Measurements from ENCODE around the gene DDB1. TPM values are rescaled to one million over a fixed set of nuclear protein-coding genes. Genes with fewer than 3 reads are reported as not detected.

DDB1 gene
- total and polyA plus RNA-seq, 2 of the 4 experiments (the other 2 are of a cell fraction): 221 to 412 TPM

- Histone ChIP-seq H3K9ac (ENCODE audit: low read depth, low read length) (no peak overlapping the region), H2BK15ac (ENCODE audit: low read depth, low read length) (no peak overlapping the region), H2AK5ac (ENCODE audit: low read depth, low read length) (no peak overlapping the region), H3K9me3 (ENCODE audit: control insufficient read depth, insufficient read depth, low read length) (no peaks in the 10 kb centered on the region), H2AK9ac (replicated peaks; ENCODE audit: low read depth, low read length, poor library complexity) (no peak overlapping the region), H3K4me3 (ENCODE audit: insufficient read depth, low read depth, low read length) (no peak overlapping the region), H3K4me2 (ENCODE audit: low read depth, low read length) (no peak overlapping the region), H3K9me1 (ENCODE audit: insufficient read depth, low read length) (peaks cover 9% of the 10 kb centered on the region), H3K23ac (ENCODE audit: low read depth, low read length) (no peak overlapping the region), H4K8ac (ENCODE audit: low read depth in 2 of 2, low read length in 2 of 2) (no peak overlapping the region), H3K14ac (replicated peaks; ENCODE audit: low read depth, low read length) (no peak overlapping the region), H3K56ac (ENCODE audit: extremely low read depth, insufficient read depth, low read length) (no peak overlapping the region), H3K27ac (ENCODE audit: insufficient read depth, low read length) (no peak overlapping the region), H3K4ac (ENCODE audit: low read depth, low read length) (no peak overlapping the region), H2BK5ac (ENCODE audit: low read depth, low read length, poor library complexity, severe bottlenecking) (no peak overlapping the region), H3K36me3 (ENCODE audit: control insufficient read depth, insufficient read depth, low read length) (peaks cover 24% of the 10 kb centered on the region), H4K20me1 (ENCODE audit: insufficient read depth, low read length) (no peaks in the 10 kb centered on the region), H2BK20ac (ENCODE audit: low read depth, low read length) (no peak overlapping the region), H3K79me1 (ENCODE audit: low read depth in 1 of 2, low read length in 2 of 2) (peaks cover 20 to 34% of the 10 kb centered on the region in 2 experiments), H2AFZ (replicated peaks; ENCODE audit: low read length, poor library complexity) (no peak overlapping the region), H3K18ac (ENCODE audit: low read depth, low read length) (no peak overlapping the region), H4K5ac (ENCODE audit: low read depth, low read length) (no peak overlapping the region), H3K27me3 (ENCODE audit: control insufficient read depth, insufficient read depth, low read length) (no peaks in the 10 kb centered on the region), H4K91ac (ENCODE audit: insufficient read depth, low read depth, low read length) (no peak overlapping the region), H3K4me1 (ENCODE audit: control insufficient read depth, insufficient read depth, low read length) (peaks cover 2% of the 10 kb centered on the region; the same call in 1 of the 2 replicates), H2BK120ac (ENCODE audit: low read depth, low read length) (no peak overlapping the region)
- BruUV-seq (replicated peaks): no TSS peak
- POLR2A ChIA-PET (ENCODE audit: unreplicated experiment): no interaction called here
- no peak for DNase-seq
- no peak for TF ChIP-seq RCOR1 (IDR thresholded peaks at IDR 0.05; ENCODE audit: insufficient replicate concordance, low read length)
- TF ChIP-seq CHD1 (IDR thresholded peaks at IDR 0.05; ENCODE audit: low read depth, low read length): no peak
- TF ChIP-seq POLR2A (IDR thresholded peaks at IDR 0.05; ENCODE audit: low read depth, low read length): no peak
- TF ChIP-seq SMC3 (IDR thresholded peaks at IDR 0.05; ENCODE audit: low read depth, low read length): no peak
- TF ChIP-seq FOS (IDR thresholded peaks at IDR 0.05; ENCODE audit: low read depth, low read length): no peak
- no peak for TF ChIP-seq RAD21 (IDR thresholded peaks at IDR 0.05; ENCODE audit: low read length)
- TF ChIP-seq MAZ (IDR thresholded peaks at IDR 0.05; ENCODE audit: borderline replicate concordance, low read depth, low read length): no peak
- no peak for TF ChIP-seq MAFK (IDR thresholded peaks at IDR 0.05; ENCODE audit: low read depth, low read length)
- TF ChIP-seq USF2 (IDR thresholded peaks at IDR 0.05; ENCODE audit: low read depth, low read length): no peak
- TF ChIP-seq BHLHE40 (IDR thresholded peaks at IDR 0.05; ENCODE audit: low read depth, low read length): no peak
- TF ChIP-seq, protein P1, sequence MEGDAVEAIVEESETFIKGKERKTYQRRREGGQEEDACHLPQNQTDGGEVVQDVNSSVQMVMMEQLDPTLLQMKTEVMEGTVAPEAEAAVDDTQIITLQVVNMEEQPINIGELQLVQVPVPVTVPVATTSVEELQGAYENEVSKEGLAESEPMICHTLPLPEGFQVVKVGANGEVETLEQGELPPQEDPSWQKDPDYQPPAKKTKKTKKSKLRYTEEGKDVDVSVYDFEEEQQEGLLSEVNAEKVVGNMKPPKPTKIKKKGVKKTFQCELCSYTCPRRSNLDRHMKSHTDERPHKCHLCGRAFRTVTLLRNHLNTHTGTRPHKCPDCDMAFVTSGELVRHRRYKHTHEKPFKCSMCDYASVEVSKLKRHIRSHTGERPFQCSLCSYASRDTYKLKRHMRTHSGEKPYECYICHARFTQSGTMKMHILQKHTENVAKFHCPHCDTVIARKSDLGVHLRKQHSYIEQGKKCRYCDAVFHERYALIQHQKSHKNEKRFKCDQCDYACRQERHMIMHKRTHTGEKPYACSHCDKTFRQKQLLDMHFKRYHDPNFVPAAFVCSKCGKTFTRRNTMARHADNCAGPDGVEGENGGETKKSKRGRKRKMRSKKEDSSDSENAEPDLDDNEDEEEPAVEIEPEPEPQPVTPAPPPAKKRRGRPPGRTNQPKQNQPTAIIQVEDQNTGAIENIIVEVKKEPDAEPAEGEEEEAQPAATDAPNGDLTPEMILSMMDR (conservative IDR thresholded peaks at IDR 0.05; ENCODE audit: low read depth, low read length): no peak
- no peak for TF ChIP-seq RFX5 (IDR thresholded peaks at IDR 0.05; ENCODE audit: low read depth, low read length)
- TF ChIP-seq, protein P2, sequence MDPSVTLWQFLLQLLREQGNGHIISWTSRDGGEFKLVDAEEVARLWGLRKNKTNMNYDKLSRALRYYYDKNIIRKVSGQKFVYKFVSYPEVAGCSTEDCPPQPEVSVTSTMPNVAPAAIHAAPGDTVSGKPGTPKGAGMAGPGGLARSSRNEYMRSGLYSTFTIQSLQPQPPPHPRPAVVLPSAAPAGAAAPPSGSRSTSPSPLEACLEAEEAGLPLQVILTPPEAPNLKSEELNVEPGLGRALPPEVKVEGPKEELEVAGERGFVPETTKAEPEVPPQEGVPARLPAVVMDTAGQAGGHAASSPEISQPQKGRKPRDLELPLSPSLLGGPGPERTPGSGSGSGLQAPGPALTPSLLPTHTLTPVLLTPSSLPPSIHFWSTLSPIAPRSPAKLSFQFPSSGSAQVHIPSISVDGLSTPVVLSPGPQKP (IDR thresholded peaks at IDR 0.05; ENCODE audit: borderline replicate concordance, low read depth, low read length): no peak
- no peak for TF ChIP-seq CEBPB (IDR thresholded peaks at IDR 0.05; ENCODE audit: low read depth, low read length)
- no peak for TF ChIP-seq NFE2L2 (IDR thresholded peaks at IDR 0.05; ENCODE audit: low read depth, low read length)
- no peak for TF ChIP-seq MXI1 (IDR thresholded peaks at IDR 0.05; ENCODE audit: borderline replicate concordance, low read depth, low read length)
- intact Hi-C loops (cut with micrococcal nuclease): no loop called here
- in situ Hi-C loops (cut with MboI; ENCODE audit: low sequenced_read_pairs): no loop called here
- CTCF ChIA-PET: interaction anchor here (1.1 to 1.4 kb wide), 2 partner anchors 21 to 29 kb away, joined by 3 to 4 read pairs; no protein-coding TSS in a partner anchor
- ATAC-seq (ENCODE audit: low read depth): no peak
- no CpG with 5 or more reads among the region's 4 CpGs for WGBS, 2 experiments (ENCODE audit: extremely low coverage in 2 of 2, insufficient read length in 1 of 2)
- dilution Hi-C loops (cut with HindIII; ENCODE audit: low sequenced_read_pairs, unreplicated experiment): no loop called here
Observed at GRCh38 chr11:61356706-61357105, 23.8 kb upstream of the DDB1 start.
